ENCODE data around the gene SLC35B3.
"Not testable (repeated sequence)": the region's sequence is repeated elsewhere in the genome, so short reads cannot be mapped to it uniquely, and the experiment has no call there.

The SLC35B3 gene

GRCh38 chr6:8405946-8406345 is 29.4 kb downstream of the SLC35B3 start:
- DNase-seq = not testable (repeated sequence)

- DNase-seq = no peak
Observed at GRCh38 chr6:8402546-8402945, 32.8 kb downstream of the SLC35B3 start.

GRCh38 chr6:8400663-8401062 is 34.7 kb downstream of the SLC35B3 start:
- no peak for DNase-seq

GRCh38 chr6:8392569-8392968 is 42.8 kb downstream of the SLC35B3 start:
- no peak for DNase-seq

- DNase-seq = no peak
Observed at GRCh38 chr6:8391934-8392333, 43.4 kb downstream of the SLC35B3 start.

GRCh38 chr6:8389036-8389818 is 46.1 kb downstream of the SLC35B3 start:
- no peak for DNase-seq

- no peak for DNase-seq
Observed at GRCh38 chr6:8387942-8388437, 47.4 kb downstream of the SLC35B3 start.

GRCh38 chr6:8383584-8383983 is 51.8 kb downstream of the SLC35B3 start:
- no peak for DNase-seq

- DNase-seq = no peak
Observed at GRCh38 chr6:8382434-8382833, 52.9 kb downstream of the SLC35B3 start.

- DNase-seq = no peak
Observed at GRCh38 chr6:8375916-8376315, 59.4 kb downstream of the SLC35B3 start.
